OCI-LY7 (cell line): Measurements from ENCODE around the gene ARHGEF25.

Experiments used
- CTCF ChIP-seq: fragments of 200-600 bp; sonication (generic); conservative IDR thresholded peaks from 2 replicates; pipeline ENCODE4 v1.5.1; 2014; ENCODE audit warnings: mild to moderate bottlenecking, antibody characterized with exemption, low read length, moderate library complexity, mixed read lengths
- EZH2phosphoT487 ChIP-seq: fragments of 200-600 bp; sonication (generic); IDR thresholded peaks from 2 replicates; pipeline ENCODE4 v1.6.1; 2018; ENCODE audit warnings: low read depth, borderline replicate concordance, mild to moderate bottlenecking, mixed run types, antibody characterized with exemption, low read length, moderate library complexity, mixed read lengths

GRCh38 chr12:57611827-57612710, 834 bp downstream of the ARHGEF25 start:
- TF ChIP-seq CTCF (no peak), EZH2phosphoT487 (no peak)
